SK-N-MC (cell line): ENCODE results near the gene SLAMF8.

Experiments
- EZH2 ChIP-seq: fragments of 200-600 bp; sonication (generic); IDR thresholded peaks from one replicate; pipeline ENCODE4 v1.6.1; 2017; ENCODE audit warnings: antibody characterized with exemption
- POLR2AphosphoS5 ChIP-seq: IDR thresholded peaks from 2 replicates; pipeline ENCODE4 v1.6.1; 2012; ENCODE audit warnings: mild to moderate bottlenecking, low read depth, low read length, borderline replicate concordance

DNA sequence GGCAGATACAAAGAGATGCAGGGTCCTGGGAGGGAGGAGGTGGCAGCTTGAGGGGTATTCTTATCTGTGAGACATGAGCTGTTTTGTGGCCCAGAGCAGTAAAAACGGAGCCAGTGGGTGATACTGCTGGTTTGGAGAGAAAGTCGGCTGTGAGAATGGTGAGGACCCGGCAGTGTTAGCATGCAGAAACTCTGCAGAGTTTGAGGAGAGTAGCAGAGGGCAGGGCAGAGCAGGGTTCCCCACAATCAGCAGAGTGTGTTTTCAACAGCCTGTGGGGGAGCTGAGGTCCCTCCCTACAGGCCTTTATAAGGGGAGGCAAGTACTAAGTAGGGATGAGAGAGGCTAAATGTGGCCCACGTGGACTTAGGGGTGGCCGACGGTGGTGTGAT, 423 bp downstream of the SLAMF8 start:
- no peak for TF ChIP-seq POLR2AphosphoS5
- TF ChIP-seq EZH2: no peak
